RPMI8226 (cell line): Measurements from ENCODE around the gene SPTB.

Source experiments
- DNase-seq: peaks from one replicate; pipeline ENCODE4 v3.0.0-alpha.2; 2015

SPTB gene

GRCh38 chr14:64786296-64787149 is 93.2 kb downstream of the SPTB start:
- DNase-seq: no peak

- no peak for DNase-seq
Measured at GRCh38 chr14:64784006-64784405, 95.7 kb downstream of the SPTB start.

GRCh38 chr14:64782196-64782595 is 97.5 kb downstream of the SPTB start:
- DNase-seq: no peak

- DNase-seq: no peak
Measured at GRCh38 chr14:64779472-64779871, 100.2 kb downstream of the SPTB start.

- DNase-seq: no peak
Measured at GRCh38 chr14:64778104-64778754, 101.5 kb downstream of the SPTB start.

GRCh38 chr14:64777461-64777860 is 102.2 kb downstream of the SPTB start:
- DNase-seq: no peak

- DNase-seq: no peak
Measured at GRCh38 chr14:64775081-64775777, 104.5 kb downstream of the SPTB start.

- no peak for DNase-seq
Measured at GRCh38 chr14:64774272-64774671, 105.4 kb downstream of the SPTB start.

GRCh38 chr14:64773577-64773976 is 106.1 kb downstream of the SPTB start:
- no peak for DNase-seq

GRCh38 chr14:64773046-64773445 is 106.7 kb downstream of the SPTB start:
- no peak for DNase-seq

- DNase-seq: no peak
Measured at GRCh38 chr14:64772397-64772950, 107.2 kb downstream of the SPTB start.

GRCh38 chr14:64771161-64771560 is 108.5 kb downstream of the SPTB start:
- no peak for DNase-seq

GRCh38 chr14:64770751-64771150 is 109.0 kb downstream of the SPTB start:
- DNase-seq: no peak

- no peak for DNase-seq
Measured at GRCh38 chr14:64769096-64770020, 110.3 kb downstream of the SPTB start.

- DNase-seq: no peak
Measured at GRCh38 chr14:64768401-64769095, 111.2 kb downstream of the SPTB start.

GRCh38 chr14:64767215-64767964 is 112.3 kb downstream of the SPTB start:
- DNase-seq: no peak

- no peak for DNase-seq
Measured at GRCh38 chr14:64766430-64767151, 113.1 kb downstream of the SPTB start.

GRCh38 chr14:64765740-64766302 is 113.9 kb downstream of the SPTB start:
- DNase-seq: no peak

GRCh38 chr14:64764641-64765520 is 114.8 kb downstream of the SPTB start:
- peak; percentile 69 for DNase-seq
